ENCODE results near the gene PRLR.

PRLR gene

DNA sequence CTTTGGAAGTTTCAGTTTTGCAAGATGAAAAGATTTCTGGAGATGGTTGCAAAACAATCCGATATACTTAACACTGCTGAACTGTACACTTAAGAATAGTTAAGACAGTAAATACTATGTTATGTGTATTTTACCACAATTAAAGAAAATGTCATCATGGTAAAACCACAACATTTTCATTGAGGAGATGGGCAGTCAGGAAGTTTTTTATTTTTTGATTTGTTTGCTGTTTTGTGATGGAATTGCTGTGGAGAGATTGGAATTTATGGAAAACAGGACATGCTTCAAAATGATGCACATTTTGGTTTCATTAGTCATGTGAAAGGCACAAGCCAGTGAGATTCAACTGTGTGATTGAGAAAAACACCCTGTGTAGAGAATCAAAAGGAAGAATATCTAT, 92.1 kb downstream of the PRLR start:
- no peak overlapping the region for H3K27ac ChIP-seq
- TF ChIP-seq, protein P1, sequence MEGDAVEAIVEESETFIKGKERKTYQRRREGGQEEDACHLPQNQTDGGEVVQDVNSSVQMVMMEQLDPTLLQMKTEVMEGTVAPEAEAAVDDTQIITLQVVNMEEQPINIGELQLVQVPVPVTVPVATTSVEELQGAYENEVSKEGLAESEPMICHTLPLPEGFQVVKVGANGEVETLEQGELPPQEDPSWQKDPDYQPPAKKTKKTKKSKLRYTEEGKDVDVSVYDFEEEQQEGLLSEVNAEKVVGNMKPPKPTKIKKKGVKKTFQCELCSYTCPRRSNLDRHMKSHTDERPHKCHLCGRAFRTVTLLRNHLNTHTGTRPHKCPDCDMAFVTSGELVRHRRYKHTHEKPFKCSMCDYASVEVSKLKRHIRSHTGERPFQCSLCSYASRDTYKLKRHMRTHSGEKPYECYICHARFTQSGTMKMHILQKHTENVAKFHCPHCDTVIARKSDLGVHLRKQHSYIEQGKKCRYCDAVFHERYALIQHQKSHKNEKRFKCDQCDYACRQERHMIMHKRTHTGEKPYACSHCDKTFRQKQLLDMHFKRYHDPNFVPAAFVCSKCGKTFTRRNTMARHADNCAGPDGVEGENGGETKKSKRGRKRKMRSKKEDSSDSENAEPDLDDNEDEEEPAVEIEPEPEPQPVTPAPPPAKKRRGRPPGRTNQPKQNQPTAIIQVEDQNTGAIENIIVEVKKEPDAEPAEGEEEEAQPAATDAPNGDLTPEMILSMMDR (conservative IDR thresholded peaks at IDR 0.05), result no peak
- TF ChIP-seq ZFX (IDR thresholded peaks at IDR 0.05), result no peak

DNA sequence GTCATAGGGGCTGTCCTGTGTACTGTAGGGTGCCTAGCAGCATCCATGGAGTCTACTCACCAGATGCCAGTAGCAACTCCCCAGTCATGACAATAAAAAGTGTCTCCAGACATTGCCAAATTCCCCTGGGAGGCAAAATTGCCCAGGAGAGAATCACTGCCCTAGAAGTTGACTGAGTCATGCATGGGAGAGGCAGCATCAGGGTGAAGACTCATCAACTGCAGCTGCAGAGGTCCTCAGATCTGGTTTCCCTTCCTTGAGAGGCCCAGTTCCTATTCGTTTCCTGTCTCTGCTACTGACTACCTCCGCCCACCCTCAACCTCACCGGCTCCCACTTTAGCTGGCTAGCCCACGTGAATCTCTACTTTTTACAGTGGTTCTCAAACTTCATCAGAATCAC, 93.9 kb downstream of the PRLR start:
- H3K27ac ChIP-seq, result no peak overlapping the region
- TF ChIP-seq, protein P1 (conservative IDR thresholded peaks at IDR 0.05), result no peak
- TF ChIP-seq ZFX (IDR thresholded peaks at IDR 0.05), result no peak

DNA sequence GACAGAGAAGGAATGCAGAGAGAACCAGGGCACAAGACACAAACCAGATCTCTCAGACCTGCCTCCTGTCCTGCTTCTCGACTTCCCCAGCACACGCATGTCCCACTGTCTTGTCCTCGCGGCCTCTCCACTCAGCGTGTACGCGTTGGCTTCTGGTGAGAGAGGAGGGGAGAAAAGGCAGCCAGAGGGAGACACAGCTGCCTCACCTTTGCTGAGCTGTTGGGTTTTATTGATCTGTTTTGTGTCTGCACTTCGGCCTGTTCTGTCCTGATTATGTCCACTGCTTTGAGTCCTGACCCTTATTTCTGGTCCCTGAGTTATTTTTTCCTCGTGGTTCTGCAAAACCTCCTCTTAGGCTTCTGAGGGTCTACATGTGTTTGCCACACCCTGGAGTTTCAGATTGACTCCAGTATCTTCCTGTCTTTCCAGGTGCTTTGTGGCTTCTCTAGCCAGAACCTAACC, 95.0 kb downstream of the PRLR start:
- TF ChIP-seq ZFX (IDR thresholded peaks at IDR 0.05), result no peak
- TF ChIP-seq, protein P1 (conservative IDR thresholded peaks at IDR 0.05), result no peak
- H3K27ac ChIP-seq, result no peak overlapping the region

DNA sequence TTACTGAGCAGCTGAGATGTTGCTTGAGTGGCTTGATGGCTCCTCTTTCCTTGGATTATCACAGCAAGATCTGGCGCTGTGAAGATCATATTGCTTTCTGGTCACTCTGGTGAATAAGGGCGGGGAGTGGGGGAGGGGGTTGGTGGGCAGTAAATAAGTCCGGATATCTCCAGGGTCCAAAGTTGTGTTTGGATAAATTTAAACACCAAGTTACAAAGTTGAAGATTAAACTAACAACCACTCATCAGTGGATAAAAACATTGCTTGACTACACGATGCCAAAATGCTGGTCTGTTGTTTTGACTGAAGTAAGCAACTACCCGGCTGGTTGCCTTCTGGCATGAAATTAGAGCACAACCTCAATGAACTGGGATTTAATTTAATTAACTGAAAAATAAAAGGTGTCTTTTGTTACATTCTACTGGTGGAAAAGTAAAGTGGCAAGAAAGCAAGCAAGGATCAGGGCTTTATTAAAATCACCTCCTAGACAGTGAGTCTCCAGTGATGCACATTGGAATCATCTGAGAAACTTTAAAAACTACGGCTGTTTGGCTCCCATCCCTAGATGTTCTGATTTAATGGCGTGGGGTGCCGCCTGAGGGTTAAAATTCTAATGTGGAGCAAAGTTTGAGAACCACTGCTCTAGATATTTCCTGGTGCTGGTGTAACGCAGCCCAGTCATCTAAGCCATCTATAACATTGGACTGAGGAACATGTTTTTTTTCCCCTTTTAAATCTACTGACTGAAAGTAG, 95.8 kb downstream of the PRLR start:
- no peak overlapping the region for H3K27ac ChIP-seq
- TF ChIP-seq ZFX (IDR thresholded peaks at IDR 0.05), result no peak
- TF ChIP-seq, protein P1 (conservative IDR thresholded peaks at IDR 0.05), result no peak

DNA sequence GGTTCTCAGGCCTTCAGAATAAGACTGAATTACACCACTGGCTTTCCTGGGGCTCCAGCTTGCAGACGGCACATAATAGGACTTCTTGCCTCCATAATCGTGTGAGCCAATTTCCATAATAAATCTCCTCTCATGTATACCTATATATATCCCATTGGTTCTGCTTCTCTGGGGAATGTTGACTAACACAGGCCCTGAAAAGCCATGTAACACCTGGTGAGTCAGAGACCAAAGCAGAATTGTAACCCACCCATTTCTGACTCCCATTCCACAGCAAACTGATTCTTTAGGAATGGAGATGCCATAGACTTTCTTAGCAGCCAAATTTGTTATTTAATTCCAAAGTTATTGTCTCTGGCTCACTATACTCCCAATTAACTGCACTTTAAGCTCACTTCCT, 97.1 kb downstream of the PRLR start:
- H3K27ac ChIP-seq, result no peak overlapping the region
- no peak for TF ChIP-seq ZFX (IDR thresholded peaks at IDR 0.05)
- TF ChIP-seq, protein P1 (conservative IDR thresholded peaks at IDR 0.05), result no peak

DNA sequence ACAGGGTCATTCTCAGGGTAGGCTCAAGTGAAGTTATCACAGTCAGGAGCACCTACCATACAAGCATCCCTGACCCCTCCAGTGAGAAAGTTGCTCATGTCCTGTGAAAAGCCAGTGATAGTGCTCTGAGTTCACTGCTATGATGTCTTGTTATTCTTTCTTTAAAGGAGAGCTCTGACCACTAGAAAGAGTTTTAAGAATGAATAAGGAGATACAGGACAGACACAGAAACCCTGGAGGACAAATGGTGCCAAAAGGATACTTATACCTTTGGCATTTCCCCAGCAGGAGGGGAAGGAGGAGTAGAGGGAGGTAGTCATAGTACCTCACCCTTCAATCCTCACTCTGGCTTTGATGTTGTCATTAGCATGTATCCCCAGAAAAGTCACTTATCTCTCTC, 98.6 kb downstream of the PRLR start:
- TF ChIP-seq ZFX (IDR thresholded peaks at IDR 0.05), result no peak
- TF ChIP-seq, protein P1 (conservative IDR thresholded peaks at IDR 0.05), result no peak
- H3K27ac ChIP-seq, result no peak overlapping the region

DNA sequence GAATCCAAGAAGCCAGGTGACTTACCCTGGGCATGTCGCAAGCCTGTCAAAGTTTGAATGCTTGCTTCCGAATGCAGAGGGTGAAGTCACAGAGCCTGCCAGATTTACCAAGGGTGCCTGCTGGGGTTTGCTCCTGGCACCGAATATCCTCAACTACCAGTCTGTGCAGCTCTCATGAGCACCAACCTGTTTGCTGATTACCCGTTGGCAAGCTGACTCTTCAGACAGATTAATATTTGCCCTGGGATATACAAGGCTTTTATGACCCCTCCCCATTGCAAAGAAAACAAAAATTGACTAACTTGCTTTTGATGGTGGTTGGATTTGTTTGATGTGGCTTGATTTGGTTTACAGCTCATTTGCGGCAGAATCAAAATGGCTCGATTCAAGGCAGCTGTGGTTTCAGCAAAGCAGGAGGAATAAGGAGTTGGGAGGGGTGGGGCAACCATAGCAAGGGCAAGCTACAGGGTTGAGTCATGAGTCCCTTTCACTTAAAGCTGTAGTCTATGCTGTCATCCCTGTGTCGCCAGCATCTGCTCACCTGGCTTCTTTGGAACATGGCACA, 100.3 kb downstream of the PRLR start:
- H3K27ac ChIP-seq, result no peak overlapping the region
- no peak for TF ChIP-seq ZFX (IDR thresholded peaks at IDR 0.05)
- TF ChIP-seq, protein P1 (conservative IDR thresholded peaks at IDR 0.05), result no peak

Measured in C4-2B (cell line).